22Rv1 (cell line): ENCODE measurements around the gene SLC25A53.
A peak's percentile ranks its signal among the peaks of the same experiment; 100 is the strongest.

Source experiments
- H3K27ac ChIP-seq: fragments of 450-650 bp; 2 replicates; pipeline ENCODE4 v1.5.1; 2017
- ZFX ChIP-seq: fragments of 450-650 bp; IDR thresholded peaks from 2 replicates; pipeline ENCODE4 v1.6.1; 2017; ENCODE audit warnings: antibody characterized with exemption, borderline replicate concordance
- TF ChIP-seq, protein P1 (sequence below): fragments of 450-650 bp; IDR thresholded peaks from 2 replicates; pipeline ENCODE4 v1.5.1; 2017; ENCODE audit warnings: mild to moderate bottlenecking

Gene SLC25A53

DNA sequence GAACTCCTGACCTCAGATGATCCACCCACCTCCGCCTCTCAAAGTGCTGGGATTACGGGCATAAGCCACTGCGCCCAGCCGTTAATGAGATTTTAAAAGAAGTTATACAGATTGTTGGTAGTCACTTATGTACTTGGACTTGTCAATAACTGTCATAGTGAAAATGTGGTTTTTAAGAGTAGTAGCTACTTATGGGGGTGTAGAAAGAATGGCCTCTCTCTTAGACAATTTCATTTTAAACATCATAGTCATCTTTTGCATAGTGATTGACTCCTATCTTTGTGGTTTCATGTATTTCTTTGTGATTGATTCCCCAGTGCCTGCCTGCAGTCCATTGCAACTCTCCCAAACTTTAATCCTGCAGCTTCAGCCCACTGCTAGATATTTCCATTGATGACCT is 26.9 kb upstream of the SLC25A53 start:
- no peak overlapping the region for H3K27ac ChIP-seq
- TF ChIP-seq, protein P1, sequence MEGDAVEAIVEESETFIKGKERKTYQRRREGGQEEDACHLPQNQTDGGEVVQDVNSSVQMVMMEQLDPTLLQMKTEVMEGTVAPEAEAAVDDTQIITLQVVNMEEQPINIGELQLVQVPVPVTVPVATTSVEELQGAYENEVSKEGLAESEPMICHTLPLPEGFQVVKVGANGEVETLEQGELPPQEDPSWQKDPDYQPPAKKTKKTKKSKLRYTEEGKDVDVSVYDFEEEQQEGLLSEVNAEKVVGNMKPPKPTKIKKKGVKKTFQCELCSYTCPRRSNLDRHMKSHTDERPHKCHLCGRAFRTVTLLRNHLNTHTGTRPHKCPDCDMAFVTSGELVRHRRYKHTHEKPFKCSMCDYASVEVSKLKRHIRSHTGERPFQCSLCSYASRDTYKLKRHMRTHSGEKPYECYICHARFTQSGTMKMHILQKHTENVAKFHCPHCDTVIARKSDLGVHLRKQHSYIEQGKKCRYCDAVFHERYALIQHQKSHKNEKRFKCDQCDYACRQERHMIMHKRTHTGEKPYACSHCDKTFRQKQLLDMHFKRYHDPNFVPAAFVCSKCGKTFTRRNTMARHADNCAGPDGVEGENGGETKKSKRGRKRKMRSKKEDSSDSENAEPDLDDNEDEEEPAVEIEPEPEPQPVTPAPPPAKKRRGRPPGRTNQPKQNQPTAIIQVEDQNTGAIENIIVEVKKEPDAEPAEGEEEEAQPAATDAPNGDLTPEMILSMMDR: no peak
- no peak for TF ChIP-seq ZFX

- TF ChIP-seq, protein P1: no peak
- no peak for TF ChIP-seq ZFX
Observed at GRCh38 chrX:104173841-104174240, 17.0 kb upstream of the SLC25A53 start.

DNA sequence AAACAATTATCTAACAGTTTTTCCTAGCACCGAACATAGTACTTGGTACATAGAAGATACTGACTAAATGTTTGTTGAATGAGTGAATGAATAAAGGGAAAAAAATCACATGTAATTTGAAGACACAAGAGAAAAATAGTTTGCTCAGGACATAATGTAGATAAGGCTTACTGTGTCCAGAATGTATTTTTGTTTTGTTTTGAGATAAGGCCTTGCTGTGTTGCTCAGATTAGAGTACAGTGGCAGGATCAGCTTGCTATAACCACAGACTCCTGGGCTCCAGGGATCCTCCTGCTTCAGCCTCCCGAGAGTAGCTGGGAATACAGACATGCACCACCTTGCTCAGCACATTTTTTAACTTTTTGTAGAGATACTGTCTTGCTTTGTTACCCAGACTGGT is 16.0 kb upstream of the SLC25A53 start:
- H3K27ac ChIP-seq: no peak overlapping the region
- TF ChIP-seq ZFX: no peak
- TF ChIP-seq, protein P1: no peak

More at GRCh38 chrX:104173841-104174240, 17.0 kb upstream of the SLC25A53 start:
- no peak overlapping the region for H3K27ac ChIP-seq

DNA sequence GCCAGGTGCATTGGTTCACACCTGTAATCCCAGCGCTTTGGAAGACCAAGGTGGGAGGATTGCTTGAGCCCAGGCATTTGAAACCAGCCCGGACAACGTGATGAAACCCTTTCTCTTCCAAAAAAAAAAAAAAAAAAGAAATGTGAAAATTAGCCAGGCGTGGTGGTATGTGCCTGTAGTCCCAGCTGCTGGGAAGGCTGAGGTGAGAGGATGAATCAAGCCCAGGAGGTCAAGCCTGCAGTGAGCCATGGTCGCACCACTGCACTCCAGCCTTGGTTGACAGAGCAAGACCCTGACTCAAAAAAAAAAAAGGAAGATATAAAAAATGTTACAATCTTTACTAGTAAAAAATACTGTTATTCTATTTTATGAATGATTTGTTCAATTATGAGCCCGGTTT is 15.3 kb upstream of the SLC25A53 start:
- TF ChIP-seq ZFX: no peak
- TF ChIP-seq, protein P1: no peak
- H3K27ac ChIP-seq: no peak overlapping the region

- no peak overlapping the region for H3K27ac ChIP-seq
- no peak for TF ChIP-seq ZFX
- TF ChIP-seq, protein P1: no peak
Observed at GRCh38 chrX:104168127-104168526, 11.3 kb upstream of the SLC25A53 start.

- TF ChIP-seq, protein P1: no peak
- TF ChIP-seq ZFX: no peak
- peak overlapping the region; percentile 72 for H3K27ac ChIP-seq
Observed at GRCh38 chrX:104166735-104167436, 10.1 kb upstream of the SLC25A53 start.

DNA sequence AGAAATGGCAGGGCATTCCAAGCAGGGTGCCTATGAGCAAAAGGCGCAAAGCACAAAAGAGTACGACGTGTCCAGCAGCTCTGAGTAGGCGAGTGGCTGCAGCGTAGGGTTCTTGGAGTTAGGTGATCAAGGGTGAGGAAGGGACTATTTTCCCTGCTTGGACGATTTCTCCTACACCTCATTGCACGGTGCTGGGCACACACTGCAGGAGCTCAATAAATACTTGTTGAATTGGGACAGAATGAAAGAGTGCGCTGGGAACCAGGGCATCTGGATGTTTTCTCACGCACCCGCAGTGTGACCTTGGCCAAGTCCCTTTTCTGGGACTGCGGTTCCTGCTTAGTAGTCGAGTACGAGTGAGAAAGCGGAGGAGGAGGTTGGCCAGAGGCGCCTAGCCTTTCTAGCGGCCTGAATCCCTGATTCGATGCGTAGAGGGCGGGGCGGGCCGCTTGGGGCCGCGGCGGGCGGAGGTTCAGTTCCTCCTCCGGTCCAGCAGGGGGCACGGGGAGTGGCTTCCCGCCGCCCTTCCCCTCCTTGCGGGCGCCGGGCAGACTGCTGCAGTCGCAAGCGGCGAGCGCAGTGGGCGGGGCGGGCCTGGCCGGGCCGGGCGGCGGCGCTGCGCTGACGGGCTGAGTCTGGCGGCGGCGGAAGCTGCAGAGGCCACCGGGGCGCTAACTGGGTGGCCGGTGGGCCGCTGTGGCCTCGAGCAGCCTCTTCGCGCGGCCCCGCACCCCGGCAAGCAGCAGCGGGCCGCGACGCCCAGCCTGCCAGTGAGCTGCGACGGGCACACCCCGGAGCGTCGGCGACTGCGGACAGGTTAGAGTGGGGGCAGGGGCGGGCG is 9.3 kb upstream of the SLC25A53 start, which contains the start of gene FAM199X:
Gene FAM199X (plus strand): TSS at position 560 of the 841 bp plus-strand sequence. CDS start 333 bp downstream, outside the sequence.
- TF ChIP-seq ZFX: no peak
- TF ChIP-seq, protein P1: peak; percentile 67
- peak within 1 kb of the TSS; percentile 72 for H3K27ac ChIP-seq
